GM19023 (cell line): ENCODE results near the gene ARHGAP9.
A peak's percentile ranks its signal among the peaks of the same experiment; 100 is the strongest.

Source experiments
- ATAC-seq: cut with Tn5 transposase; IDR thresholded peaks from one replicate; pipeline ENCODE4 v1.9.1; 2021; ENCODE audit warnings: mild to moderate bottlenecking, moderate library complexity; ENCODE audit not compliant: unreplicated experiment

ARHGAP9 gene

GRCh38 chr12:57479376-57480115, at the start of gene ARHGAP9:
ARHGAP9 (minus strand) TSS chr12:57479866; CDS start chr12:57479406, 460 bp downstream.
- ATAC-seq, result no peak

- no peak for ATAC-seq
These were observed 49.3 kb upstream of the ARHGAP9 start for GRCh38 chr12:57528831-57529555.

- ATAC-seq, result no peak
These were observed 48.5 kb upstream of the ARHGAP9 start for GRCh38 chr12:57528176-57528575.

- no peak for ATAC-seq
These were observed 47.5 kb upstream of the ARHGAP9 start for GRCh38 chr12:57527184-57527583.

DNA sequence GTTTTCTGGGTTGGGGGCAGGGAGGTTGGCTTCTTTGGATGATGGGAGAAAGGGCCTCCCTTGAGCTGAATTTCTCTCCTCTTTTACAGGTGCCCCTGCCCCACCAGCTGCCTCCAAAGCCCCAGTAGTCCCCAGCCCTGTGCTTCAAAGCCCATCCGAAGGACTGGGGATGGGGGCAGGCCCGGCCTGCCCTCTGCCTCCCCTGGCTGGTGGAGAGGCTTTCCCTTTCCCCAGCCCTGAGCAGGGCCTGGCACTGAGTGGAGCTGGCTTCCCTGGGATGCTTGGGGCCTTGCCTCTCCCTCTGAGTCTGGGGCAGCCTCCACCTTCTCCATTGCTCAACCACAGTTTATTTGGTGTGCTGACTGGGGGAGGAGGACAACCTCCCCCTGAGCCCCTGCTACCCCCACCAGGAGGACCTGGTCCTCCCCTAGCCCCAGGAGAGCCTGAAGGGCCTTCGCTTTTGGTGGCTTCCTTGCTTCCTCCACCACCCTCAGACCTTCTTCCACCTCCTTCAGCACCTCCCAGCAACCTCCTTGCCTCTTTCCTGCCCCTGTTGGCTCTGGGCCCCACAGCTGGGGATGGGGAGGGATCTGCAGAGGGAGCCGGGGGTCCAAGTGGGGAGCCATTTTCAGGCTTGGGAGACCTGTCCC, 46.9 kb upstream of the ARHGAP9 start:
- ATAC-seq, result no peak

DNA sequence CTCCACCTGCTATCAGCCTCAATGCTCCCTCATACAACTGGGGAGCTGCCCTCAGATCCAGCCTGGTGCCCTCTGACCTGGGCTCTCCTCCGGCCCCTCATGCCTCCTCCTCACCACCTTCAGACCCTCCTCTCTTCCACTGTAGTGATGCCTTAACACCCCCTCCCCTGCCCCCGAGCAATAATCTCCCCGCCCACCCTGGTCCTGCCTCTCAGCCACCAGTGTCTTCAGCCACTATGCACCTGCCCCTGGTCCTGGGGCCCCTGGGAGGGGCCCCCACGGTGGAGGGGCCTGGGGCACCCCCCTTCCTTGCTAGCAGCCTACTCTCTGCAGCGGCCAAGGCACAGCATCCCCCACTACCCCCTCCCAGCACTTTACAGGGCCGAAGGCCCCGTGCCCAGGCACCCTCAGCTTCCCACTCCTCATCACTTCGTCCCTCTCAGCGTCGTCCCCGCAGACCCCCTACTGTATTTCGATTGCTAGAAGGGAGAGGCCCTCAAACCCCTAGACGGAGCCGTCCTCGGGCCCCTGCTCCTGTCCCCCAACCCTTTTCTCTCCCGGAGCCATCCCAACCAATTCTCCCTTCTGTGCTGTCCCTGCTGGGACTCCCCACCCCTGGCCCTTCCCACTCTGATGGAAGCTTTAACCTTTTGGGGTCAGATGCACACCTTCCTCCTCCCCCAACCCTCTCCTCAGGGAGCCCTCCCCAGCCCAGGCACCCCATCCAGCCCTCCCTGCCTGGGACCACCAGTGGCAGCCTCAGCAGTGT, 46.1 kb upstream of the ARHGAP9 start:
- no peak for ATAC-seq

DNA sequence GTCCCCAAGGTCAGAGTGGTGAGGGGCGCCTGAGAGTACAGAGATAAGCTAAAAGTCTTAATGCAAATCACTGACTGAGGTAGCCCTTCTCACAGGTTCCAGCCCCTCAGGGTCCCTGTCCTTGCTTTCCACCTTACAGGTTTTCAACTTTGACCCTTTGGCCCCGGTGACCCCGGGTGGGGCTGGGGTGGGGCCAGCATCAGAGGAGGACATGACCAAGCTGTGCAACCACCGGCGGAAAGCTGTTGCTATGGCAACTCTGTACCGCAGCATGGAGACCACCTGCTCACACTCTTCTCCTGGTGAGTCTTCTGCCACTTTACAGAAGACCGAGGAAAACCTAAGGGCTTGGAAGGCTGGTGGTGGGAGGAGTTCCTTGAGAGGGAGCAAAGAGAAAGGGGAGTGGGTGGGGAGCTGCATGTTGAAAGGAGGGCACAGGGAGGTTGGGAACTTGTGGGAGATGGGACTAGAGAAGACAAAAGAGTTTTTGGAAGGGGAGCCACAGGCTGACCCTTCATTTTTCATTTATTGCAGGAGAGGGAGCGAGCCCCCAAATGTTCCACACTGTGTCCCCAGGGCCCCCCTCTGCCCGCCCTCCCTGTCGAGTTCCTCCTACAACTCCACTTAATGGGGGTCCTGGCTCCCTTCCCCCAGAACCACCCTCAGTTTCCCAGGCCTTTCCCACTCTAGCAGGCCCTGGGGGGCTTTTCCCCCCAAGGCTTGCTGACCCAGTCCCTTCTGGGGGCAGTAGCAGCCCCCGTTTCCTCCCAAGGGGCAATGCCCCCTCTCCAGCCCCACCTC, 45.3 kb upstream of the ARHGAP9 start:
- ATAC-seq, result no peak

DNA sequence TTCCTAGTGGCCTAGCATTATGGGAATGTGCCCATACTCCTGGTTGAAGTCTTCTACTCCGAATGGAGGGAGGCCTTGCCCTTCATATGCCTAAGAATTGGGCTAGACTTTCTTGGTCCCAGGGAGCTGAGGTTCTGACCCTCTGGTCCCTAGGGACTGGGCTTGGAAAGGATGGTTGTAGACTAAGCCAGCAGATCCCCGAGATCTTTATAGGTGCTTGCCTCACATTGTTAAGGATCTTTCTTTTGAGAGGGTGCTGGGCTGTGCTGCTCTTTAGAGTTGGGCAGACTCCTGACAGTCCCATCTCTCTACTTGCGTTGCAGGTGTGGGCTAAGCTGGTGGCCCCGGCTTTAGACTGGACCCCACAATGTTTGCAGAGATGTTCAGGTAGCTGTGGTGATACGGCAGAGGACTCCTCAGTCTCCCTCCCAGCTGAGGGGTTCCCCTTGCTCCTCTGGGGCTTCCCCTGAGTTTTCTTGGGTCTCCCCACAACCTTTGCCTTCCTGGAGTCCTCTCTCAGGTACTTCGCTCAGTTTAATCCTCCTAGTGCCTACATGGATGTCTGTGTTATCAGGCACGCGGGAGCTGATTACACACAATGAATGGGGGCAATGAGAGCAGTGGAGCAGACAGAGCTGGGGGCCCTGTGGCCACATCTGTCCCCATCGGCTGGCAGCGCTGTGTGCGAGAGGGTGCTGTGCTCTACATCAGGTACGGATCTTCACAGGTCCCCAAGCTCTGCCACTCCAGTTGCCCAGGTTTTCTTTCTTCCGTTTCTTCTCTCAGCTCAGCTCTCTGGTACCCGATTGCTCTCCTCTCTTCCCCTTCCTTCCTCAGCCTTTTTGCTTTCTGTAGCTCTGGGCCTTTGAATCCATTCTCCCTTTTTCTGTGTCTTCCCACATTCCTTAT, 44.3 kb upstream of the ARHGAP9 start:
- ATAC-seq, result no peak

DNA sequence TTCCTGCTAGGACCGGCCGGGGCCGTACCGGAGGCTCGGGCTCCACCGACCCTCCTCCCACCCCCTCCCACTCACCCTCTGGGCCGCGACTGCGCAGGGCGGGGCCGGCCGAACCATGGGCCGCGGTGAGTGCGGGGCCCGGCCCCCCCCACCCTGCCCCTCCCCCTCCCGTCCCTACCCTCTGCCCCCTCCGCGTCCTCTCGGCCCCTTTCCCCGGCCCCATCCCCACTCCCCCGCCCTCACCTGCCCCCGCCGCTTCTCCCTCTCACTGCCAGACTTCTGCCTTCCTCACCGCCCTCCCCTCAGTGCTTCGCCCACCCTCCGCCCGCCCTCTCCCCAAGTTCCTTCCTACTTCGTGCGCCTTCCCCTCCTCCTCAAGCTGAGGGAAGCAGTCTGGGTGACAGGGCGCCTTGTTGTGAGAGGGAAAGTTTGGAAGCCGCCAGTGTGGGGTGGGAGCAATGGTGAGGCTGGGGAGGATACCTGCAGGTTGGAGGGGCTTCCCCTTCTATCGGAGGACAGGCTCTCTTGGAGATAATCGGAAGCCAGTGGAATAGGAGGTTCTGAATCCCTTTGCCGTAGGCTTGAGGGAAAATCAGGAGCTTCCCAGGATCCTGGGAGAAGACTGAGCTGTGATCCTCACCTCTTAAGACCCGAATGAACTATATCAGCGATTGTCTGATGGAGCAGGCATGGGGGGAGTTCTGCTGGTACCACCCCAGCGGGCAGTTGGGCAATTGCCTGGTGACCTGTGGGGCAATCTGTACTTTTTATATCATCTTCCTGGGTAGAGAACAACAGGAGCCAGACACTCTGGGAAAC, 43.4 kb upstream of the ARHGAP9 start:
- ATAC-seq, result no peak

DNA sequence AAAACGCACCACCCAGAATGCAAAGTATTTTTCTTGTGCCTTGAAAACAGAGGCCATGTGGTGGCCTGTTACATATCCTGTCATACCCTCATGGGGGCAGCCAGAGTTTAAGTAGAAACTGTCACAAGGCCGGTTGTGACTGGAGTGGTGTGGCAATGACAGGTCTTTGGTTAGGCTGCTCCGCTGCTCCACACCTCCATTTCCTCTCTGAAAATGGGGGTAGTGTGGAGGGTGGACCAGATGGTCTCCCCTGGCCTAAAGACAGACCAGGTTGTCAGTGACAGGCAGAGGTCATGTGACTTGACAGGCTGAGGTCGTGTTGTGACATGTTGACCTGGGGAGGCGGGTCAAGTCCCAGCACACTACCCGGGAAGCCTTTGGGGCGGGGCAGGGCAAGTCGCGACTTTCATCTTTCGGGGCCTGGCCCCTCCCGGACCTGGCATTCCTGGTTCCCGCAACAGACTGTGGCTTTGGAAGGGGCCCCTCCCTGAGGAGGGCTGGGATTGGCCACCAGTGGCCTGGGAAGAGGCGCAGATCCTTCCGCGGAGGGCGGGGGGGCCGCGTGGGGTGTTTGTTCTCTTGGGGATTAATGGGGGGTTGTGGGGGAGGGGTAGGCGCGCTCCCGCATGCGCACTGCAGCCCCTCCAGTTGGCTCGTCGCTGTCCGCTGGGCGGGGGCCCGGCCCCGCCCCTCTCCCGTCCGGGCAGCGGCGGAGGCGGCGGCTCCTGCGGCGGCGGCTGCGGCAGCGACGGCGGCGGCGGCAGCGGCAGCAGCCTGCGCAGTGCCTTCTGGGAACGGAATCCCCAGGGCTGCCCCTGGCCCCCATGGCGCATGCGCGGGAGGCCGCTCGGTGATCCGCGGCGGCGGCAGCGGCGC, 42.6 kb upstream of the ARHGAP9 start, which contains the start of gene MBD6:
MBD6 (plus strand) TSS at position 814 of the 876 bp plus-strand sequence. CDS start 1,480 bp downstream, outside the sequence.
- ATAC-seq, result peak; percentile 41

GRCh38 chr12:57521525-57522010, 41.9 kb upstream of the ARHGAP9 start:
- ATAC-seq, result no peak

GRCh38 chr12:57520053-57520818, 40.6 kb upstream of the ARHGAP9 start, which contains the start of gene DDIT3:
DDIT3 (minus strand) TSS chr12:57520514; CDS start chr12:57517406, 3,108 bp downstream.
- ATAC-seq, result peak; percentile 70

GRCh38 chr12:57519796-57520052, 40.1 kb upstream of the ARHGAP9 start:
- ATAC-seq, result peak; percentile 5

DNA sequence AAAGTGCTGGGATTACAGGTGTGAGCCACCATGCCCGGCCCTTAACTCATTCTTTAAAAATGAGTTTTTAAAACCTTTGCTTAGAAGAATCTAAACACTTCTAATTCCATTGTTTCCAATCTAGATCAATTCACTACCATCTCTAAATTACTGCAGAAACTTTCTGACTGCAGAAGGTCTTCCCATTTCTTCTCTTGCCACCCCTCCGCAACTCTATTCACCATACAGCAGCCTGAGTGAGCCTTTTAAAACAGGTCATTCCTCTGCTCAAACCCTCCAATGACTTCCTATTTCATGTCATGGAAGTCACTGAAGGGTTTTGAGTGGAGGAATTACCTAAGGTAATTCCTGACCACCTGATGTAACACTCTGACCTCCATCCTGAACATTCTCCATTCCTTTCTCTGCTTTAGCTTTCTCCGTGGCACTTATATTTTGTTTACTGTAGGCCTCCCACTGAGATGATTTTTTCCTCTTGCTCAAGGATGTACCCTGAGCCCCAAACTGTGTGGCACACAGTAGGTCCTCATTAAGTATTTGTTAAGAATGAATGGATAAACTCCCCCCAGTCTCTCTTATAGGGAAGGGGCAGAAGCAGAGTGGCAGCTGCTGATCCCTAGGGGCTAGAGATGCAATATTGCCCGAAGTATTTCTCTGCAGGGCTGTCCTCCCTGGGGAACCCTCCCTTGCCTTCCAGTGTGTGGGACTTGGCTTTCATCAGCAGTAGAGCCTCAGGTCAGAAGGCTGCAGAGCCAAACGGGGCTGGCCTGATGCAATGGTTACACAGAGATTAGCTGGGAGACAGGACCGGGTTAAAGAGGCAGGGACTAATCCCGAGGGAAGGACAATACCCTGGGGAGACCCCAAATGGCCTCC, 39.5 kb upstream of the ARHGAP9 start:
- ATAC-seq, result no peak

- no peak for ATAC-seq
These were observed 38.7 kb upstream of the ARHGAP9 start for GRCh38 chr12:57518176-57518919.
